GM19468 (cell line): ENCODE measurements around the gene HAND2.

Source experiments
- ATAC-seq: cut with Tn5 transposase; IDR thresholded peaks from one replicate; pipeline ENCODE4 v1.9.1; 2021; ENCODE audit warnings: mild to moderate bottlenecking, moderate library complexity, moderate number of reproducible peaks; ENCODE audit not compliant: unreplicated experiment; ENCODE audit errors: extremely low read depth

Gene HAND2

DNA sequence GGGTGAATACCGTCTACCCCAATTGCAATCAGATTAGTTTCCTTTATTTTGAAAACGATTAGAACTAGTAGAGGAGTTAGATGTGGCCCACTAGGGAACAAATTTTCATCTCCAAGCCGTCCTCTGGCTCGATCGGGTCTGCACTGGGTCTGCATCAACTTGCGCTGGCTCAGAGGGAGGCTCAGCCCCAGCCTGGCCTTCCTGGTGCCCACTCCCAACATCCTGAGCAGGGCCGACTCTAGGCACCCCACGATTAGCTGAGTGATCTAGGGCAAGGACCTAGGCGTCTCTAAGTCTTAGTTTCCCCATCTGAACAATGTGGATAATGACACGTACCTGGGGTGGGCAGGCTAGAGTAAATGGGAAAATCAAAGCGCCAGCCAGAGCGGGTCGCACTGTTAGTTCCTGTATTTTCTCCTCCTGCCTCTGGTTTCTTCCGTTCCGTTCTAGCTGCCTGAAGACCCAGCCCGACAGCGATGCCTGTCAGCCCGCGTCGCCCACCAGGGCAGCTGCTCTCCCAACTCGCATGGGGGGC is 7.7 kb upstream of the HAND2 start:
- no peak for ATAC-seq

DNA sequence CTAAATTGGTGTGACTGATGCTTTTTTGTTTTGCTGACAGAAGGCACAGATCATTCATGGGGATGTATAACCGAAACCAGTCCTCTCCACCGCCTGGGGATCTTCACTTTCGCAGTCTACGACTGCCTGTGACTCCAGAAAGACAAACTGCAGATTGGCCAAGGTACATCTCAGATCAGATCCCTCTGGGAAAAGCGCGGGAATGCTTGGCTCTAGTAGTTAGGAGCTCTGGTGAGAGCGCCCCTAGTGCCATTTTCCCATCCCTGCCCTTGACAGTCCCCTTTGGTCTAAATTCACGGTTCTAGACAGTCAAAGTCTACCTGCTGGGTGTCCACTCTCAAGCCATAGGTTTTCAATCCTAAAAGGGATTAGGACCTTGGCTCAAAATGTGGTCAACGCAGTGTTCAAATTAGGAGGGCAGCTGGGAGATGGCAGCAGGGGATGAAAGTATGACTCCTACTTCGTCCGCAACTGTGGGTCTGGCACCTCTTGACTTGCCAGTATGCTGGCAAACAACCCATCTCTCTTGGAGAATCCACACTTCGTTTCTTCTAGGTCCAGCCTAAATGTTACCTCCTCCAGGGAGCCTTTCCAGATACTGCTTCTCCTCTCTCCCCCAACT is 6.9 kb upstream of the HAND2 start:
- peak; percentile 54 for ATAC-seq

DNA sequence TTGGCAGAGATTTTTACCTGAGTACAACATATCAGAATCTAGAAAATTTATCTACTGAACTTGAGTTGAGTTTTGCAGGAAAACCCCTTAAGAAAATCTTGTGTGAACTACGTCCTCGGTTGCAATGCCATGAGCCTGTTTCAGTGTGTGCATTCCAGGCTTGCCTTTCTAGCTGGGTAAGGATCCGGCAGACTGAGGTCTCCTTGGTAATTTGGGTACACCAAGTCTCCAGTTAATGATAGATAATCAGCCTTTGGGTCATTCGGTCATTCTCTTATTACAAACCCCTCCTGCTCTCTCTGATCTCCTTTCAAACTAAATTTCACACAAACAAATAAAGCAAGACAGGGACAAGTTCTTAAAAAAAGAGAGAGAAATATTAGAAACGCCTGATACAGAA is 5.9 kb upstream of the HAND2 start:
- no peak for ATAC-seq

DNA sequence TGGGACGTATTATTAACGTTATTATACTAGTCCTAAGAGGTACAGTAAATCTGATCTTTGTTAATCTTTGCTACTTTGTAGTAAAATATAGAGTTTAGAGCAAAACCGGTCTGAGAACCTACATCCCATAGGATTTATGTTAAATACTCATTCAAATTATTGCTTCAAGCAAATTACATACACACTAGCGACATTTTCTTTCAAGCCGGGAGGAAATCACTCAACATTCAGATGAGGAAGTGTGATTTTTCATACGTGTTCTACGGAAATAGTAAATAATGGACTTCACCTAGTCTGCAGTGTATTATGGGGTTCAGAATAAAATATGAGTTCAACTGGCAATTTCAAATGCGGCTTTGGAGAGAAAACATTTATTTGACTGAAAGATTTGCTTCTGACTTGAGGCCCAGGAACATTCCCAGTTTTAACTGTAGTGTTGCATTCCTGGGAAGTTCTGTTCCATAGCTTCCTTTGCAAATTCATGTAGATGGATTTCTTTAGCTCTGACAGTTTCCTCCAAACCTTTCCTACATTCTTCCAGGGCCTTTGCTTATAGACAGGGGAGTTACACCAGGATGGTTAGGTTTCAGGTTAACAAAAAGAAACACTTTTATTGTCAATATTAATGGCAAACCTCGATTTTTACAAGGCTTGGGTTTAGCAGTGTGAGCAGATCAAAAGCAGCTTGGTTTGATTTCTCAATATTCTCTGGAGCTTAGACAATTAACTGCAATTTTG is 5.3 kb upstream of the HAND2 start:
- ATAC-seq, result no peak

DNA sequence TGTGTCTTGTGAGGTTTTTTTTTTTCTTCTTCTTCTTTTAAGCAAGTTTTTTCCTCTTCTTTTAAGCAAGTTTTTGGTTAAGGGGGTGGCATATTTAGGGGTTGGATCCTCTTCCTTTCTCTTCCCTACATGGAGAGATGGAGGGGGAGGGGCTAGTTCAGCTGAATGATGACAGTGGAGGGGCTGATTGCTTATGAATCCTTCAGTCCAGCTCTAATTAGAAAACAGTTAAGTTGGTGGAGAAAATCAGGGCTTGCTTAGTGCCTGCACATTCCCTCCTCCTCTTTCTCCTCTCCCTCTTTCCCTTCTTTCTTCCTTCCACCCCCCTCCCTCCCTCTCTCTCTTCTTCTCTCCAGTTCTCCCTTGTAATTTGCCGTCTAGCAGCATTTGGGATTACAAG is 4.4 kb upstream of the HAND2 start:
- ATAC-seq, result no peak

DNA sequence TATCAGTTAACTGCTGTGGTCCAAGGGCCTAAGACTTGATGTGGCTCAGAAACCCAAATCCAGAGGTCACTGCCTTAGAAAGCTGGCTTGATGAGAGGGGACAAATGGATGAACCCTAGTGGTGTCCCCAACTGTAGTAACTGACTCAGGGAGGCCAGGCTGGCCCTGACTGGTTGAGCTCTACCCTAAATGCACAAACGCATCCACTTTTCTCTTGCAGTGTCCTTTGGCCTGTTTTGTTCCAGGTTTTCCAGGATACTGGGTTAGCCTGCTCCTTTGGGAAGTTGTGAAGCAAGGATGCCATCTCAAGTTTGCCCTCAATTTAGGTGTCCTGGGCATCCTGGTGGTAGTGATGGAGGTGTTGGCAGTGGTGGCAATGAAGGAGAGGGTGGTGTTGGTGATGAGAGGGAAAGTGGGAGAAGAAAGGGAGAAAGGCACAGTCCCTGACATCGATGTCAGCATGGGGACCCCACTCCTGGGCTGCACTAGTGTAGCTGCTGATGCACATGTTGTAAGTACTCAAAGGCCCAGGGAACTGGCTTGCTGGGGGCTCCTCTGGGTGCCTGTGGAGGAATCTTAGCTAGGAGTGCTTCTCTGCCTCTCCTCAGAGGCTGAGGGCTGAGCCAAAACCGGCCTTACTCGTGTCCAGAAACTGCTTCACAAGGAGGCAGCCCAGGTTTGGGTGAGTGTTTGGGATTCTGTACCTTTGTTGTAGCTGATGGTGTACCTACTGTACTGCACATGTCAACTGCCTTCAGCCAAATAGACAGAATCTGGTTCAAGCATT is 2.9 kb upstream of the HAND2 start:
- no peak for ATAC-seq

DNA sequence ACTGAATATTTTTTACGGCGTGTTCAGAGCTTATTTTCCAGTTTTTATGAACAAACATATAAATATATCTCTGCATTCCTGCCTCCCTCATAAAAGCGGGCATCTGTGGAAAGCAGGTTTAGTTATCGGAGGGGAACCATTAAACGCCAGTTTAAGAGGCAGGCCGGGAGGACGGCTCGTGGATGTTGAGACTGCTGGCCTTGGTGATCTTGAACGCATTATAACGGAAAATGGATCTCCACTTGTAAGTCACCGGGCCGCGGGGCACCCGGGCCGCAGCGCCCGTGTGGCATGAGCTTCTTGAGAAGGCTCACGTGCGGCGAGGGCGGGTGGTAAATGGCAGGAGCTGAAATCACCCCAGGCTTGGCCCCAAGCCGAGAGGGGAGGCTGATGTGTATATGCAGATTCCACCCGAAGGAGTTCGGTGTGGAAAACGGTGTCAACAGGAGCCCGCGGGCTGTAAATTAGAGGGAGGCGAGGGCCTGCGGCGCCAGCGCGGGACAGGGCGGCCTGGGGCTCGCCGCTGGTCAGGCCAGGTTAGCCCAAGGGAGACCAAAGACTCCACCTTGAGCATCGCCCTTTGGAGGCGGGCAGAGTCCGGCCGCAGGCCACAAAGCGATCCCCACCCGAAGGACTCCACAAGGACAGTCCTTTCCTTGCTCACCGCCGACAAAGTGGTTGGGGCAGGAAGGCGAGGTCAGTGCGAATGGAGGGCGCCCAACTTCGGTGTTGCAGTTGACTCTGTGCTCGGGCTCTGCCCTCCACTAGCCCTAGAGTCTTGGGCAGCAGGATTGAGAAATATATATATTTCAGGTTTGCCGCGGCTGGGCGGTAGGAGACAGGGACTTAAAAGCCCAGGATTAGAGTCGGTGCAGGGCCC is 1.3 kb upstream of the HAND2 start:
- ATAC-seq, result no peak

DNA sequence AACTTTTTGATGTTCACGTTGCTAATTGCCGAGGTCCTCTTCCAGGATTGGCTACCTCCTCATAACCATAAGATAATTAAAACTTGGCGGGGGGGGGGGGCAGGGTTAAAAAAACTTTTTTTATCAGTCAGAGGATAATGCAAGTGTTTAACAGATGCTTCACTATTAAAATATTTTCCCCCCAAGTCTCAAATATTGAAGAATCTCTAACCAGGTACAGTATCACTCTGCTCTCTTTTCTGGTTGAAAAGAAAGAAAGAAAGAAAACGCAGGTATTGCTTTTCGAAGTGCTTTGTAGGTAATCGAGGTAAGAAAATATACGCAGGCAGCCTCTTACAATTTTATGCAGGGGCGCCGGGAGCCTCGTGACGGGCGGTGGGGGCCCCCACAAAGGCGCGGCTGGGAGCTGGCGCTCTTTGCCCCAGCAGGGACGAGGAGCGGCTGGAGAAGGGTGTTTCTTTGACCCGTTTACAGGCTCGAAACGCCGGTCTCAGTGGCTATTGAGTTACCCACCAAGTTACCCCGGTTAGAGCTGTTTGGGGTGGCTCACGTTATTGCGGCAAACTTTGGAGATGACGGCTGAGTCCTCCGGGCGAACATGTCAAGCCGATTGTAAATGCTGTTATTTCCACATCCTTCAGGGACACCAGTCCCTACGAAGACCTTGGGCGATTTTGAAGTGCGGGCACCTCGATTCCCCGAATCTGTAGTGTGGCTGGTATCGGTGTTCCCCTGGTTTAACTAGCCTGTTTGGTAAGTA is 477 bp upstream of the HAND2 start:
- no peak for ATAC-seq

DNA sequence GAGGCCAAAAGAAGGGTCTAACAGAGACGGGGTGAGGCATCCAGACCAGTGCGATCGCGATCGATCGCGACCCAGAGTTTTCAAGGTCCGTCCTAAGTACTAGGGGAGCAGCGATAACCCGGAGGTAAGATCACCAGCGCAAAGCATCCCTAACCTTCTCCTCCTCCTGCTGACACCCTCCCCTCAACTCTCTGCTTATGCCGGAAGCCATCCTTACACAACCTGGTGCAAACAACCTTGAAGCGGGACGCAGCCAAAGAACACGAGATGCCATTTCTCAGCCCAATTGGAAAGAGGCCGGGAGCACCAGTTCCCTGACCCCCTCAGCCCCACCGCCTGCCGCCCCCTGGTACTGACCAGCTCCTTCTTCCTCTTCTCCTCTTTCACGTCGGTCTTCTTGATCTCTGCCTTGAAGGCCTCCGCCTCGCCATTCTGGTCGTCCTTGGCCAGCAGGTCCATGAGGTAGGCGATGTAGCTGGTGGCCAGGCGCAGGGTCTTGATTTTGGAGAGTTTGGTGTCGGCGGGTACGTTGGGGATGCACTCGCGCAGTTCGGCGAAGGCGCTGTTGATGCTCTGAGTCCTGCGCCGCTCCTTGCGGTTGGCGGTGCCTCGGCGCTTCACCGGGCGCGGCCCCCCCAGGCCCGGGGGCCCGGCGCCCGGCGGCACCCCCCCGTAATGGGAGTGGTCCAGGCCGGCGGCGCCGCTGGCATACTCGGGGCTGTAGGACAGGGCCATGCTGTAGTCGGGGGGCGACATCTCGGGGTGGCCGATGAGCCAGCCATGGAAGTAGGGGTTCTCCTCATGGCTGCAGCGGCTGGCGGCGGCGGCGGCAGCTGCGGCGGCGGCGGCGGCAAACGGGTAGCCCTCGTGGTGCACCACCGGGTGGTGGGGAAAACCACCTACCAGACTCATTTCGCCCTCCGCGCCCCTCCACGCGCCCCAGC is 1.4 kb downstream of the HAND2 start:
- no peak for ATAC-seq

DNA sequence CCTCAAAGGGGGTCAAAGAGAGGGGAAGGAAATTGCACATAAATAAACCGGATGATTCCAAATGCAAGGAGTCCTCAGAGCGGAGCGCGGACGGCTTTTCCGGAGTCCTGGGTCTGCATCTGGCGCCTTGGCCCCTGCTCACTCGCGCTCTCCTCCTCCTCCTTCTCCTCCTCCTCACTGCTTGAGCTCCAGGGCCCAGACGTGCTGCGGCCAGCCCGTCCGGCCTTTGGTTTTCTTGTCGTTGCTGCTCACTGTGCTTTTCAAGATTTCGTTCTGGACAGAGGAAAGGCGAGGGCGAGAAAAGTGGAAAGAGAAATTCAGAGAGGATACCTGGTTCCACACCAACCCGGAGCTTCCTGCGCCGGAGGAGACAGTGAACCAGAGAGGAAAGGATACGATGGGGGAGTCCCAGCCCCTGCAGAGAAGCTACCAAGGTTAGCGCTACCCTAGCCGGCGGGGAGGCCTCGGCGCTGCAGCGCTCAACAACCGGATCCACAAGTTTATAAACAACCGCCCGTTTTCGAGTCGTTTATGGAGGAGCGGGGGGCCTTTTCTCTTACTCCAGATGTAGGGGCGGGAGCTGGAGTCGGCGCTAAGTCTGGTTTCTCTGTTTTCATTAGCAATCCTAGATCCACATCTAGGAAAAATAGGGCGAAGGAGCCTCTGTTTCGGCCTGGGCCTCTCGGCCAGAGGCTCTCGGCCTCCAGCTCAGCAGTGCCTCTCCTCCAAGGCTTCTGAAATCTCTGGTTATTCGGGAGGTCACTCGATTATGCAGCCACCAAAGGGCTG is 2.7 kb downstream of the HAND2 start:
- ATAC-seq, result no peak

DNA sequence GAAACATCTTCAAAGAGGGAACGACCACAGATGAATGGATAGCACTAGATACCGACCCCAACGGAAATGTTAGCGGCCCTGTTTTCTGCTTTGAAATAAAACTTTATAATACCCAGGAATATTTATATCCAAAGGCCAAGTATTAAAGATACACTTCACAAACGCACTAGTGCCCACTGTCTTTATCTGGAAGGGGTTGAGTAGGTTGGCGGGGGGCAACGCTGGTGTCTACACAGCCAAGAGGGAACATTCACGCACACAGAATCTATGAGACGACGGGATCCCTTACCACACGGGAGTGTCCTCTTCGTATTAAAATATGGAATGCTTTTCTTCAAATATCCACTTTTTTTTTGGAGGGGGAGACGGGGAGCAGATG is 3.3 kb downstream of the HAND2 start:
- no peak for ATAC-seq

DNA sequence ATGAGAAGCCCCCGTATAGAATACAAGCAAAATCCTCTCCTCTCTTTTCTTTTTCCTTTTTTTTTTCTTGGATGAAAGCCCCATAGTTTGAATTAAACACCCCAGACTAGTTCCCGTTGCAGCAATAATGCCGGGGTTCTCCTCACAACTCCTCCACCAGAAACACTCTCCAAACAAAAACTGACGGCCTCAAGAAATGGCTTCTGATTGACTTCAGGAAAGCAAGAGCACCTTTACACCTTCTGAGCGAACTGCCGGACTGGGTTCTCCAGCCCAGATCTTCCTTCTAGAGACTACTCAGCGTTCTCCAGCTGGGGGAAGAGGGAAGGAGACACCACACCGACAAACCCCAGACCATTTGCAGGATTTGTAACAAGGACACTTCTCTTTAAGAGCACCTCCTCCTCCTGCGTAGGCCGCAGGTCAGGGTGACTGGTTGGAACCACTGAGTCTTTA is 4.0 kb downstream of the HAND2 start:
- no peak for ATAC-seq

DNA sequence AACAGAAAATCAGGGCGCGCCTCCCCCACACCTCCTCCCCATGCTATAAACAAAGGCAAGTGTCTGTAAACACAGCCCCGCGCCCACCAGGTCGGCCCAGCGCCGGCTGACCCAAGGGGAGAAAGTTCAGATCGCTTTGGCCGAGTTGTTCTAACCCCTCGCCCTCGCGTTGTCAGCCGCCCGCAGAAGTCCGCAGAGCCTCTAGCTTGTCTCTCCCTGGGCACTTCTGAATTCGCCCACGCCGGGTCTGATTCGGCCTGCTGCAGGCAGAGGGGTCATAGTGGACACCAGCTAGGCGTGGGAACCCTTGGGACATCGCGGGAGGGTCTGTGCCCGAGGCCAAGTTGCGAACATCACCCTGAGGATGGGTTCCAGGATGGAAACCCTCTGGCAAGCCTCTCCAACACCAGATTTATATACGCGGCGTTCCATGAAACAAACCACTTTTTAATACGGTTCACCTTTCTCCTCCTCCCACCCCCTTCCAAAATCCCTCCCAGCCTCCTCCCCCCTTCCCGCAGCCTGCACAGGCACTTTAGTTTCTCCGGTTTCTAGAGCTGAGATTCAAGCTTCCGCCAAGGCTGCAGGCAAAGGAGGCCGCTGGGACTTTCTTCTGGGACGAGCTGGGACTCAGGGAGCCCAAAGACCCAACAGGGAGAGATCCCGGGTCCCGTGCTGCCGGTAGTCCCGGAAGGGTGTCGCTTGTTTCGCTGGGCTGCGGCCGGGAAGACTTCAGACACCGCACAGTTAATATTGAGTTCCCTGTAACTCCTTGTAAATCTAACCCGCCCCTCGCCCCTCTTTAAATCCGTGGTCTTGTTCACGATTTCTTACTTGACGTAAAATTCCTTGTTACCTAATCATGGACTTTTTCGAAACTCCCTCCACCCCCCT is 4.7 kb downstream of the HAND2 start:
- no peak for ATAC-seq

DNA sequence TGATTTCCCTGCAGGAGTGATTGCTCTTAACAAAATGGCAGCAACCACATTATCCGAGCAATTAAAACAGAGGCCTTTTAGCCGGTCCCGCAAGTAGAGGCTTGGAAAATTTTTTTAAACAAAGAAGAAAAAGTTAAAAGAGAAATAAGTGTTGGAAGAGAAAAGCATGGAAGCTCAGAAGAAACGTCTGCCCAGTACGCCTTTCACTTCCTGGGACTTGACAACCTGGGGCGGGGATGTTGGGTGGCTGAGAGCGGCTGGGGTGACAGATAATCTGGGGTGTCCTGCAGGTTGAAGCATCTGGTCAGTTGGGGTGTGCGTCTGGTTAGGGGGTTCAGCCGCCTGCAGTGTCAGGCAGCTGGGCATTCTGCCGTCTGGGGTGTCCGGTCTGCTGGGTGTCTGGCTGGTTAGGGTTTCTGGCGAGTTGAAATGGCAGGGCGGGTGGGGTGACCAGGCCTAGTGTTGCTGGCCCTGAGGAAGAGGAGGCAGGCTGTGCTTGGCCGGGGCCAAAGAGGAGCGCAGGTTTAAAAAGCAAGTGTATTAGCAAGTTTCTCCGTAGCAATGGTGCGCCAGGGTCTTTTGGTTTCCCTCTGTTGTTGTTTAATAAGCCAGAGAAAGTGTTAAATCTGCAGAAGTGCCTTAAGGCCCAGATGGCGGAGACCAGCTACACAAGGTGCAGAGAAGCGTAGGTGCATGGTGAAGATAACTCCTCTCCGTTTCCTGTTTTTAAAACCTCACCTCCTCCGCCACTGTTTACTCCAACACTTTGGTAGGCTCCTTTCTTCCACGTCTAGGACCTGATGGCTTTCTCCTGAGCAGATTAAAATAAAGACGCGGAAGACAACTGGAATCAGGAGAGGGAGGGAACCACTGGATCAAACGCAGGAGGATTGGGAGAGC is 5.6 kb downstream of the HAND2 start:
- no peak for ATAC-seq

DNA sequence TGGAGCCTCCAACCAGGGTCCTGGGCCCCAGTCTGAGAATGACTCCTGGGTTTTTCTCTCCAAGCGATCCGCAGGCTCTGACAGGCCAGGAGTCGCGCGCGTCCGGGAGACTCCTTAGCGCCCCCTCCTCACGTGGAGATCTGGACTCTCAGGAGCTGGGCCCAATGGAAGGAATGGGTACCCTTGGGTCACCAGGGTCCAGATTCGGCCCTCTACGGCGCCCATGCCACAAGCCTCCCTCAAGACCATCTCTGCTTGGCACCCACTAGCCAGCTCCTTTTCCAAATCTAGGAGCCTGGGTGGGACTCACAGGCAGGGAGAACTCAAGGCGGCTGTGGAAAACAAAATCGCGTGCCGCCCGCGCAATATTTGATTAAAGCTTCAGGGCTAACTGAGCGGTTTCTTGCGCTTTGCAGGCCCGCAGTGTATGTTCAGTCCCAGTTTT is 7.1 kb downstream of the HAND2 start:
- ATAC-seq, result no peak
